GM12892 (cell line): ENCODE measurements around the gene RANBP9.

Source experiments
- POLR2A ChIP-seq: IDR thresholded peaks from 2 replicates; pipeline ENCODE4 v1.6.1; 2011; ENCODE audit warnings: low read depth, low read length, control low read depth
- POLR2AphosphoS5 ChIP-seq: IDR thresholded peaks from 2 replicates; pipeline ENCODE4 v1.6.1; 2011; ENCODE audit warnings: low read depth, low read length, control low read depth
- TAF1 ChIP-seq: IDR thresholded peaks from 2 replicates; pipeline ENCODE4 v1.6.1; 2011; ENCODE audit warnings: low read depth, mild to moderate bottlenecking, control low read depth, low read length, borderline replicate concordance

- no peak for TF ChIP-seq POLR2AphosphoS5
- no peak for TF ChIP-seq POLR2A
- TF ChIP-seq TAF1, result no peak
Measured at GRCh38 chr6:13697857-13698256, 13.8 kb downstream of the RANBP9 start.
